HG02870 (cell line): ENCODE results near the gene EVI5.
"Not testable (repeated sequence)": the region's sequence is repeated elsewhere in the genome, so short reads cannot be mapped to it uniquely, and the experiment has no call there.

Source experiments
- ATAC-seq: cut with Tn5 transposase; IDR thresholded peaks from one replicate; pipeline ENCODE4 v1.9.1; 2021; ENCODE audit warnings: mild to moderate bottlenecking, moderate library complexity; ENCODE audit not compliant: unreplicated experiment

The EVI5 gene

DNA sequence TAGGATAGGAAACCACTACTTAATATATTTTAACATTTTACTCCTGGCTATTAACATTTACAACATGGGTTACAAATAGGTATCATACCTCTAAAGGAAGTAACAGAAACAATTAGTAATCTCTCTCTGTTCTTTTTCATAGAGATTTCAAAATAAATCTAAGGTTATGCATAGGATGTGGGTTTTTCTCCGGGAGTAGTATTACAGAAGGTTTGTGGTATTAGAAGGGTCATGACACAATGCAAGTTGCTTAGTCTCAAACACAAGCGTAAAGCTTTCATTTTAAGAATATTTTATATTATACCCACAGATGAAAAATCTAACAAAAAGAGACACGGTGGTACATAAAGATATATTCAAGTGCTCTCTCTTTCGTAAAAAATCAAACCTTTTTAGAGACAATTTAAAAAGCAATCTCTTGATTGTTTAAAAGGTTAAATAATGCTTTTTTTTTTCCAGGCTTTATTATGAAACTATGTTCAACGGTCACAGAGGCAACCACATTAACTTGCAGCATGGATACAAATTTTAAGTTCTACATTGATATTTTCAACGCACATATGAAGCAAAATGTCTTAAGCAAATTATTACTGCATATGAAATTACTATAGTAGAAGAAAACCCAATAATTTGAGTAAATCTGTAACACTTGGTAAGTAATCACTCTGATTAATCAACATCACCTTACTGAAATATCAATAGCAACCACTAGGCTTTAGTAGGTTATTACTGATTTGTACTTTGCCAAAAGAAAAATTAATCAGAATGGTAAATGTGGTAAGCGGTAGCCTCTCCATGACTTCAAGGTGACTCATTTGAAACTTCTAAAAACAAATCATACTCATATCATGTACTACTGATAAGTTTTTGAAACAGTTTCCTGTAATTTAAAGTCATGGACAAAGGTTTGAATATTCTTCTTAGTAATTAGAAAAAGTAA is 200.8 kb downstream of the EVI5 start:
- peak; percentile 92 for ATAC-seq

DNA sequence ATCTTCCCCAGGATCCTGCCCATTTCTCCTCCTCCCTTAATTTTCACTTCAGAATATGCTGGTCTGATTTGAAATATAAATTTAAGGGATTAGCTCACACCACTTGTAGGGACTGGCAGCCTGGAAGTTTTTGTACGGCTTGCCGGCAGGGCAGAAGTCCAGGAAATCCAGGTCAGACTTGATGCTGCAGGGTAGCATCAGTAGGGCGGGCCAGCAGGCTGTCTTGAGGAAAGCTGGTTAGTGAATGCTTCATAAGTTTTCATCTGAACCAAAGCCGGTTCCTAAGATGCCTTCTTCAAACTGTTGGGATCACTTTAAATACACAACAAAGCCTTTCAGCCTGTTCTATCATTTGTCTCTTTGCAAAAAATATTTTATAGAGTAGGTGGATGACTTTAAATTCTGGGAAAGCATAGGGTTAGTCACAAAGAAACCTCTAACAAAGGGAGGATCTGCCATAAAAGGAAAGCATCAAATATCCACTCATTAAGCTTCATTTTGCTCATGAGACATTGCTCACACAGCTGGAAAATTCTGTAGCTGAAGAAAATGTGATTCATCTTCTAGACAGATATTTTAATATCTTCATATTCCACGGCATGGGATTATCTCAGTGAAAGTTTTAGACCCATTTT is 207.5 kb downstream of the EVI5 start:
- ATAC-seq: no peak

DNA sequence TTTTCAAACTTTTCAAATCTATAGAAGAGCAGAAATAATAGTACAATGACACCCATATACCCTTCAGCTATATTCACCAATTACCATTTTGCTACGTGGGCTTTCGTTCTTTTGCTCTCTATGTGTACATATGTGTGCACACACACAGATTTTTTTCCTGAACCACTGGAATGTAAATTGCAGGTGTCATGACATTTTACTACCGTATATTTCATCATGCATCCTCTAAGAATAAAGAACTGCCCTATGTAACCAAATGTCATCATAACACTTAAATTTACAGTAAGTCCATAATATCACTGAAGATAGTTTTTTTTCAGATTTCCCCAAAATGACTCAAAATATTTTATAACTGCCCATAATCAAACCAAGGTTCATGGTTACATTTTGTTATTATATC is 209.8 kb downstream of the EVI5 start:
- no peak for ATAC-seq

DNA sequence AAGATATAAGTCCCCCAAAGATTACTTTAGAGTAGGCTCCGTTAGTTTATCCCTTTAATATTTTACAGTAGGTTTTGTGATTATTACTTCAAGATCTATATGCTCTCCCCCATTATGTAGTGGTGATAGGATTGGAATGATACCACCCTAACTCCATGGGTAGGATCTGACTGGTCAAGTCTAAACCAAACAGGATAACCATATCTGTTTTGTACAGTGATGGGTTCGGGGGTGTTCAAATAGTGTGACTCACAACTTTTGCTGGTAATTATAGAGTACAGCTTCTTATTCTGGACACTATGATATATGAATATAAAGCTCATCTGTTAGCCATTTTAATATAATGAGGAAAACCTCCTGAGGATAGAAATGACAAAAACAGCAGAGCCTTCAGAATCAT is 212.4 kb downstream of the EVI5 start:
- no peak for ATAC-seq

DNA sequence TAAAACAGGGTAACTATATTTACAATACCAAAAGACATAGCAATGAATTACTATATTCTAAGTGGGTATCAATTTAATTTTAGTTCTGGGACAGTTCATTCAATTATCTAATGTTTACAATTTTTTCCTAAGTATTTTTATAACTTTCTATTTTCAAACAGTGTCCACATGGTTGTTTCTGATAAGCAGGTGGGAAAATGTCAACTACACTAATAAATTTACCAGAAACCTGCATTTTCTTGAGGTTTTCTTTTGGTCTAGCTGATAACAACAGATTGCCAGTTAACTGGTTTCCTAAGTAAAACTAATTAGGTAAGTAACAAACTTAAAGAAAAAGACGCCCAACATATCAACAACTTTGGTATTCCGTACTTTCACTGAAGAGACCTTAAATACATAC is 213.3 kb downstream of the EVI5 start:
- no peak for ATAC-seq

DNA sequence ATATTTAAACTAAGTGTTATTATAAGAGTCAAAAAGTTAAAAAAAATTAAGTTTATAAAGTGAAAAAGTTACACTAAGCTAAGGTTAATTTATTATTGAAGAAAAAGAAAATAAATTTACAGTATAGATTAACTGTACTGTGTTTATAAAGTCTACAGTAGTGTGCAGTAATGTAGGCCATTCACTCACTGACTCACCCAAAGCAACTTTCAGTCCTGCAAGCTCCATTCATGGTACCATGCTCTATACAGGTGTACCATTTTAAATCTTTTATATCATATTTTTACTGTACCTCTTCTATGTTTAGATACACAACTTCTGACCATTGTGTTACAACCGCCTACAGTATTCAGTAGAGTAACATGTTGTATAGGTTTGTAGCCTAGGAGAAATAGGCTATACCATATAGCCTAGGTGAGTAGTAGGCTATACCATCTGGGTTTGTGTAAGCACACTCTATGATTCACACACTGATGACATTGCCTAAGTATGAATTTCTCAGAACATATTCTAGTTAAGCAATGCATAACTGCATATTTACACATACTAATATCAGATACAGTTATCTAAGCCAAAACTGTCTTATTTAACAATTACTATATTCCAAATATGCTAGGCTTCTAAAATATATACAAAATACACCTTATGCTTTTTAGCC is 217.6 kb downstream of the EVI5 start:
- no peak for ATAC-seq

DNA sequence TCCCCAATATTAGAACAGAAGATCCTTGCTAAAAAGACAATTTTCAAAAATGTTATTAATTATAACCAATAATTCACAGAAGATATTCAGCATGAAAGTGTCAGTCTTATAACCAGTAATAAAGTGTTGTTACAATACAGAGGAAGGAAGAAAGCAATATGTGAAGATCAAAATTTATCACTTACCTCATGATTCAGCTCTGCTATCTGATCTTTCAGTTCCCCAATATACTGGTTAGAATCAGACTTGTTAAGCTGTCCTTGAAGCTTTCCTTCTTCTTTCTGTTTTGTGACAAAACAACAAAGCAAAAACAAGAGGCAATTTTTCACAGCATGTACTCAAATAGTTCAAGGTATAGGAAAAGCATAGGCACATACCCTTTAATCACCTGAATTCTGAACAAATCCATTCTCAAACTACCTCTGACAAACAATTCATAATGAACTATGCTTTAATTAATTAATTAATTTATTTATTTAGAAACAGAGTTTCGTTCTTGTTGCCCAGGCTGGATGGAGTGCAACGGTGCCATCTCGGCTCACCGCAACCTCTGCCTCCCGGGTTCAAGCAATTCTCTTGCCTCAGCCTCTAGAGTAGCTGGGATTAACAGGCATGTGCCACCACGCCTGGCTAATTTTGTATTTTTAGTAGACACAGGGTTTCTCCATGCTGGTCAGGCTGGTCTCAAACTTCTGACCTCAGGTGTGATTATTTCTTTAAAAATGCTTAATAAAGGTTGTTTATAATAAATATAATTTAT is 221.3 kb downstream of the EVI5 start:
- peak; percentile 97 for ATAC-seq

DNA sequence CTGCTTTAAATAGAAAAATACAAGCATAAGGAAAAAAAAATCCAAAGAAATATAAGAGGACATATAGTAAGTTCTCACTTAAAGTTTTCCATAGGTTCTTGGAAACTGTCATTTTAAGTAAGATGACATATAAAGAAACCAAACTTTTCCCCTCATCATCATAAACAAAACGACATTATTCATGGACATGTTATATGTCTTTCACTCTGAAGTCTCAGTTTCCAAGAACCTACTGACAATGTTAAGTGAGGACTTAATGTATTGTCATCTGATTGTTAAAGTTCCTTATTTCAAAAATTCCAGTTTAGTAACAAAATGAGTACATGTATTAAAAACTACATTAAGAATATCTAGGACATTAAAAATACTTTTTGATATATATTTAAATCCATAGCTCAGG is 228.6 kb downstream of the EVI5 start:
- no peak for ATAC-seq

DNA sequence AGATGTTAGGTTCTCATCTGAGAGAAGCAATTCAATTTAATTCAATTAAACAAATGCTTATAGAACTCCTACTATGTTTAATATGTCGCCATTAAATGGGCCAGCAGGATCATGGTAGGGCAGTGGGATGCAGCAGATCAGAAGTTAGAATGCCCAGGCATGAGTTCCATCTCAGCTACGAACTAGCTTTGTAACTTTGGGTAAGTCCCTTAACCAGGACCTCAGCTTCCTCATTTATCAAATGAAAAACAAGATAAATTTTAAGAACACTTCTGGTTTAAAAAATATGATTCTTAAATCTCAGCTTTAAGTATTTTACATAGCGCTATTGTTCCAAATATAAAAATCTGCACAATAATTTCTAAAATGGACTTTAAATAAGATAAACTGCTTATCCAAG is 230.7 kb downstream of the EVI5 start:
- no peak for ATAC-seq

DNA sequence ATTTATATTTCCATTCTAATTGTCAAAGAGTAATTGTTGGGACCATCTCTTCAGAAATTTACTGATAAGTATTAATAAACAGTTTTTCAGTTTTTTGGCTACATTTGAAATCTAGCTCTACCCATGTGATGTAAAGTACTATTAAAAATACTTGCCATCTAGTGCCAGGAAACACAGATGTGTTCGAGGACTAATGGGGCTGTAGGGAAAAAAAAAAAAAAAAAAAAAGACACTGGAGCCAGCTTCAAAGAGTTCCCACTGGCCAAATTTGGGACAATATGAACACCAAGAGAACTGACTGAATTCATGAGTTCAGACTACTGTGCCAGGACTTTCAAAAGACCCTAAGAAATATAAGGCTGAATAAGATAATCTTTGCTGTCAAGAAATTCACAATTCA is 233.0 kb downstream of the EVI5 start:
- no peak for ATAC-seq

DNA sequence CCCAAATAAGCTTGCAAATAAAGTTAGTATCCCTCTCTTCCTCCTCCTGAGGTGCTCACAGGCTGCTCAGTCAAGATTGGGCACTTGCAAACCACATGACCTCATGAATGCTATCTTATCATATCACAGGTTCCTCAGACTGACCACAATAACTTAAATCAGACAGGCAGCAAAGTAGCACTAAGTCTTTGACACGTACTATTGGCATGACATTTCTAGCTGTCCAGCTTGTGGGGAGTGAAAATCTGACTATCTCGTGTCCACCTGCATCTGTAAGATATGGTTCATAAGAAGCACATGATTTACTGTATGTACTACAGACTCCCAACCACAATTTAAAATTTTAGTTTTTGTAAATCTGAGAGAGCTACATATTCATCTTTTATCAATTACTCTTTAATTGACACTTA is 240.1 kb downstream of the EVI5 start:
- ATAC-seq: no peak

DNA sequence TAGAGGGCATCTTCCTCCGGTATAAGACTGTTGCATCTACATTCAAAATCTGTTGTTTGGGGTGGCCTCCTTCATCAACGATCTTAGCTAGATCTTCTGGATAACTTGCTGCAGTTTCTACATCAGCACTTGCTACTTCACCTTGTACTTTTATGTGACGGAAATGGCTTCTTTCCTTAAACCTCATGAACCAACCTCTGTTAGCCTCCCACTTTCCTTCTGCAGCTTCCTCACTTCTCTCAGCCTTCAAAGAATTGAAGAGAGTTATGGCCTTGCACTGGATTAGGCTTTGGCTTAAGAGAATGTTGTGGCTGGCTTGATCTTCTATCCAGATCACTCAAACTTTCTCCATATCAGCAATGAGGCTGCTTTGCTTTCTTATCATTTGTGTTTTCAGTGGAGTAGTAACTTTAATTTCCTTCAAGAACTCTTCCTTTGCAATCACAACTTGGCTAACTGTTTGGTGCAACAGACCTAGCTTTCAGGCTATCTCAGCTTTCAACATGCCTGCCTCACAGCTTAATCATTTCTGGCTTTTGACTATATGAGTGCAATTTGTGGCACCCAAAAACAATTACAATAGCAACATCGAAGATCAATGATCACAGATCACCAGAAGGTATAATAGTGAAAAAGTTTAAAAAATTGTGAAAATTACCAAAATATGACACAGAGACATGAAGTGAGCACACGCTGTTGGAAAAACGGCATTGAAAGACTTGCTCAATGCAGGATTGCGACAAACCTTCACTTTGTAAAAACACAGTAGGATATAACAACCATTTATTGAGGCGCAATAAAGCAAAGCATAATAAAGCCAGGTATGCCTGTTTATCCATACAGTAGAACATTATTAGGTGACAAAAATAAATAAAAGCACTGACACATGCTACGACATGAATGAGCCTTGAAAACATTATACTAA is 241.5 kb downstream of the EVI5 start:
- no peak for ATAC-seq

DNA sequence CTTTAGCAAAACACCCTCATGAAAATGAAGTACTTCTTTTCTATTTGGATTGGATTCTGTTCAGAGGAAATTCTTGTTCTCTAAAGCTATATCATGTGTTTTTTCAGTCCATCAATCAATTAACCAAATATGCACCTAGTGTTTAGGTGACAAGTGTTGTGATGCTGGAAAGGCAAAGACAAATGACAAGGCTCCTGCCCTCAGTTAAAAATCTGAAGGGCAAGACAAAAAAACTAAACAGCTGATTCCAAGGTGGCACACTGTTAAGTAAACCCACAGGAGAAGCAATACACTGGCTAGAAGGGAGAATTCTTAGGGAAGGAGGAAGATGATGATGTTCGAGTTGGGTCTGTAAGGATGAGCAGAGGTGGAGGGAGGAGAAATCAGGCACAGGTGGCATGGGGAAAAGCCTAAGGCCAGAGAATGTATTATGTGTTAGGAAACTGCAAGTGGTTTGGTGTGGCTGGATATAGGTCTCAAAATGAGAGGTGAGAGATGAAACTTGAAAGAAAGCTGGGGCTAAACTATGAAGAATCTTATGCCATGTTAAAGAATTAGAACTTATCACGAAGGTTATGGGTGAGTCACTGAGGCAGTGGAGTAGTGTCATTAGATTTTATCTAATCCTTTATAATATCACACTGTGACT is 246.4 kb downstream of the EVI5 start:
- peak; percentile 45 for ATAC-seq

DNA sequence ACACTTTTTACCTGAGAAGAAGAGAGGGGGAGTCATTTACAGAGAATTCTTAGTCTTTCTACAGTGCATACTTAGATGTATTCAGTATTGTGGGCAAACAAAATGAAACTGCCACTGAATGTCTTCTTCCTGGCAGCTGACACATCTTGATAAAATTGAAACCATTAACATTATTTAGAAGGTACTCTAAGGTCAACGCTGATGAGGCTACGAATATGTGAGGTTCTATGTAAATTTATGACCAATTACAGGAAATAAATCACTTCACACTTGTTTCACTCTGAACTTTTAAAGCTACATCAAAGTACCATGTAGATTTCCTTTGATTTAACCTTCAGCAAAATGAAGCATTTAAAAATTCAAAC is 246.9 kb downstream of the EVI5 start:
- ATAC-seq: peak; percentile 62

DNA sequence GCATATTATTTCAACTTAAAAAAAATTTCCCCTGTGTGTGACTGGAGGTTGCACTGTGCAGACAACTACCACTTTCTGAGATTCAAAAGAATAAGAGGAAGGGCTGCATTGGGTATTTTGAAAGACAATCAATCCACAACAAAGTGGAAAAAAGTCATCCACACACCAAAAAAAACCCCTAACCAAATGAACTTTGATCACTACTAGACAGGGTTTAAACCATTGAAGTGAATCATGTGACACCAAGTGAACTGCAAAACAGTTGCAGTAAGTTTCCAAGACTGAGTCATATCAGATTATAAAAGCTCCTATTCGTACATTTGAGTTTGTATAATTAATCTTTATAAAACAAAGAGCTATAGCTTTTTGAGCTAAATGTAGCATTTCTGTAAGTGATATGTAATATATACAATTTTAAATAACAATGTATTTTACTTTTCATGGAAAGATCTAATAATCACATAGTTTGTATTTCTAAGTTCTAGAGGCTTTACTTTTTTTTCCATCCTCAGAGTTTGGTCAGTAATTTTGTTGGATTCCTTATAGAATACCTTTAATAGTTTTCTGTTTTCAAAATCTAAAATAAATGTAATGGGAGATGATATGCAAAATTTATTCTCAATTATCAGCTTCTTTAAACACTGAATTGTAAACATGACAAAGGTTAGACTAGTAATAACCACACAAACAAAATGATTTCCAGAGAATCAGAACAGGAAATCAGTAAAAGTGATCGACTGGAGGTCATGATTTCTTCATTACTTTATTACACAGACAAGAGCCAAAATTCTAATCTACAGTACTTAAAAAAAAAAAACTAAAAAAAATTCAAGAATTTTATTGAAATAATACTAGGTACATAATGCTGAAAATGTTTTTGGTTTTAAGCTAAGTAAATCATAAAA is 247.7 kb downstream of the EVI5 start:
- peak; percentile 69 for ATAC-seq

DNA sequence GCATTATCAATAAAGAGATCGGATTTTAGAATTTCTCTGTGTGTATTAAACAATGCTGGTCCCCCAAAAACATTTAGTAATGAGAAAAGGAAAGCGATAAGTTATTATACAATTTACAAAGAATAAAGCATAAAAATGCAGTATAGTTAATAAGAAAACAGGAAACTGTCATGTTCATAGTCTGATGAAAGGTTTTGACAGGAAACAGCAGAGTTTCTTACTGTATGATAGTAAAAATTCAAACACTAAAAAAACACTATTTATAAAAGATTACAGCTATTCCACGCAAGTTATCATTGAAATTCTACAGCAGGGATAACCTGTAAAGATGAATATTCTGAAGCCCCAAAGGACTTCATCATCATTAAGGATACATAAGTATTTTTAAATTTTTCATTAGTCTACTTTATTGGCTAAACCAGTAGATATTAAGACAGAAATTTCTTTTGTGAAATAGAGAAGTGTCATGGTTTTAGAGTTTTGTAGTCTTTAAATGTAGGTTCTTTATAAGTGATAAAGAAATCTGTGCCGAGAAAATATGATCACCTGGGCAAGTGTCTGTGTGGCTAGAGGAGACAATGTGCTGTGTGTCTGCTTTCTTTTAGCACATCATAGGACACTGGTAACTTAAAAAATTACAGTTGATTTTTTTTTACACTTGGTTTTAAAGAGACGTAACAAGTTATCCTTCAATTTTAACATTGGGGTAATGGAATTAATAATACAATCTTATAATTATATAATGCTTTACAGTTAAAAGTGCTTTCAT is 248.5 kb downstream of the EVI5 start:
- no peak for ATAC-seq

DNA sequence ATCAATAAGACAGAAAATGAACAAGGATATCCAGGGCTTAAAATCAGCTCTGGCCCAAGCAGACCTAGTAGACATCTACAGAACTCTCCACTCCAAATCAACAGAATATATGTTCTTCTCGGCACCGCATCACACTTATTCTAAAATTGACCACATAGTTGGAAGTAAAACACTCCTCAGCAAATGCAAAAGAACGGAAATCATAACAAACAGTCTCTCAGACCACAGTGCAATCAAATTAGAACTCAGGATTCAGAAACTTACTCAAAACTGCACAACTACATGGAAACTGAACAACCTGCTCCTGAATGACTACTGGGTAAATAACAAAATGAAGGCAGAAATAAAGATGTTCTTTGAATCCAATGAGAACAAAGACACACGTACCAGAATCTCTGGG is 252.5 kb downstream of the EVI5 start:
- ATAC-seq: not testable (repeated sequence)

DNA sequence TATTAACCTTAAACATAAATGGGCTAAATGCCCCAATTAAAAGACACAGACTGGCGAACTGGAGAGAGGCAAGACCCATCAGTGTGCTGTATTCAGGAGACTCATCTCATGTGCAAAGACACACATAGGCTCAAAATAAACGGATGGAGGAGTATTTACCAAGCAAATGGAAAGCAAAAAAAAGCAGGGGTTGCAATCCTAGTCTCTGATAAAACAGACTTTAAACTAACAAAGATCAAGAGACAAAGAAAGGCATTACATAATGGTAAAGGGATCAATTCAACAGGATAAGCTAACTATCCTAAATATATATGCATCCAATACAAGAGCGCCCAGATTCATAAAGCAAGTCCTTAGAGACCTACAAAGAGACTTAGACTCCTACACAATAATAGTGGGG is 253.0 kb downstream of the EVI5 start:
- ATAC-seq: not testable (repeated sequence)
